B cell (primary cell): ENCODE data around the gene ORMDL3. TPM values are rescaled to one million over a fixed set of nuclear protein-coding genes. Genes with fewer than 3 reads are reported as not detected.

ENCODE experiments used
- ATAC-seq: fragments of 200-7000 bp; cut with Tn5 transposase; one replicate; pipeline ENCODE4 v1.10.0; 2021; ENCODE audit warnings: low read depth, mild to moderate bottlenecking, moderate number of reproducible peaks, moderate library complexity
- CTCF ChIA-PET: fragments of 350-600 bp; sonication (Branson Sonifier 250); formaldehyde crosslinking; loops from one replicate; lab custom pipeline; 2021; ENCODE audit warnings: antibody characterized with exemption, inconsistent platforms; lab: Charles Lee
- POLR2A ChIA-PET: fragments of 350-600 bp; sonication (Branson Sonifier 250); formaldehyde crosslinking; loops from one replicate; lab custom pipeline; 2021; ENCODE audit warnings: antibody characterized with exemption; lab: Charles Lee
- DNase-seq: peaks from one replicate; pipeline ENCODE4 v3.0.0; 2013
- H2AFZ ChIP-seq: 2 replicates; pipeline ENCODE4 v1.6.1; 2012; ENCODE audit warnings: mild to moderate bottlenecking, low read depth, low read length; ENCODE audit not compliant: insufficient read depth, poor library complexity, severe bottlenecking
- H3K27ac ChIP-seq, 2 donors: 1 replicate in 1 of 2; 2 replicates in 1 of 2; pipeline ENCODE4 v1.5.1; 2012 to 2013; ENCODE audit warnings: low read length in 2 of 2, mild to moderate bottlenecking in 2 of 2, moderate library complexity in 1 of 2
- H3K27me3 ChIP-seq, 4 experiments: fragments of 200-600 bp in 1 of 4; sonication (generic) in 1 of 4; replicated peaks in 1 of 4; 1 replicate in 2 of 4; 2 replicates in 2 of 4; pipeline versions ENCODE4 v1.6.1 to v1.7.0; 2013 to 2016; ENCODE audit warnings: low read length in 3 of 4, mild to moderate bottlenecking in 2 of 4, mixed read lengths in 1 of 4, moderate library complexity in 1 of 4; ENCODE audit not compliant: insufficient read depth in 4 of 4, control insufficient read depth in 3 of 4; ENCODE audit errors: control extremely low read depth in 1 of 4
- H3K36me3 ChIP-seq, 2 experiments: replicated peaks in 1 of 2; 1 replicate in 1 of 2; 2 replicates in 1 of 2; pipeline versions ENCODE4 v1.6.1 to v1.7.1; 2013; ENCODE audit warnings: low read length in 1 of 2; ENCODE audit not compliant: insufficient read depth in 2 of 2, control insufficient read depth in 1 of 2; ENCODE audit errors: control extremely low read depth in 1 of 2, extremely low read depth in 1 of 2
- H3K4me1 ChIP-seq, 2 donors: fragments of 200-600 bp in 1 of 2; sonication (generic) in 1 of 2; 1 replicate in 1 of 2; 2 replicates in 1 of 2; pipeline versions ENCODE4 v1.5.1 to v1.6.1; 2013 to 2017; ENCODE audit warnings: low read length in 2 of 2; ENCODE audit not compliant: control insufficient read depth in 2 of 2, insufficient read depth in 2 of 2
- H3K4me2 ChIP-seq: replicated peaks from 2 replicates; pipeline ENCODE3; 2012; ENCODE audit warnings: mild to moderate bottlenecking, low read depth, low read length; ENCODE audit not compliant: poor library complexity, severe bottlenecking
- H3K4me3 ChIP-seq, 5 experiments: fragments of 200-600 bp in 1 of 5; sonication (generic) in 1 of 5; 1 replicate in 3 of 5; 2 replicates in 2 of 5; pipeline versions ENCODE4 v1.5.1 to v1.7.0; 2011 to 2016; ENCODE audit warnings: low read length in 4 of 5, mild to moderate bottlenecking in 4 of 5, low read depth in 2 of 5, control low read depth in 1 of 5, moderate library complexity in 1 of 5; ENCODE audit not compliant: insufficient read depth in 1 of 5; ENCODE audit errors: control extremely low read depth in 1 of 5, extremely low read depth in 1 of 5
- H3K79me2 ChIP-seq: fragments of 200-600 bp; sonication (generic); one replicate; pipeline ENCODE4 v1.6.0; 2016; ENCODE audit warnings: low read length; ENCODE audit not compliant: control insufficient read depth, insufficient read depth
- H3K9ac ChIP-seq: fragments of 200-600 bp; sonication (generic); 2 replicates; pipeline ENCODE4 v1.6.1; 2017; ENCODE audit warnings: mild to moderate bottlenecking, low read length, moderate library complexity
- H3K9me3 ChIP-seq, 3 donors: one replicate each; pipeline versions ENCODE4 v1.6.1 to v1.7.1; 2013; ENCODE audit warnings: low read length in 2 of 3; ENCODE audit not compliant: control insufficient read depth in 2 of 3, insufficient read depth in 1 of 3; ENCODE audit errors: control extremely low read depth in 1 of 3
- H4K20me1 ChIP-seq: 2 replicates; pipeline ENCODE4 v1.6.0; 2012; ENCODE audit warnings: mild to moderate bottlenecking, low read length; ENCODE audit not compliant: insufficient read depth, control insufficient read depth, poor library complexity, severe bottlenecking
- H3K27ac Mint-ChIP-seq: one replicate; pipeline ENCODE4 v1.8.0; 2021; ENCODE audit warnings: mixed read lengths
- H3K27me3 Mint-ChIP-seq: one replicate; pipeline ENCODE4 v1.8.0; 2021; ENCODE audit warnings: mixed read lengths
- H3K4me1 Mint-ChIP-seq: one replicate; pipeline ENCODE4 v1.8.0; 2021; ENCODE audit warnings: mixed read lengths
- H3K4me3 Mint-ChIP-seq: one replicate; pipeline ENCODE4 v1.8.0; 2021; ENCODE audit warnings: mixed read lengths
- H3K9me3 Mint-ChIP-seq: one replicate; pipeline ENCODE4 v1.8.0; 2022; ENCODE audit warnings: mixed read lengths; ENCODE audit not compliant: insufficient read depth
- EZH2 ChIP-seq: IDR thresholded peaks from 2 replicates; pipeline ENCODE4 v1.6.1; 2012; ENCODE audit warnings: borderline replicate concordance, low read depth, mild to moderate bottlenecking, moderate library complexity, low read length; ENCODE audit not compliant: insufficient read depth, poor library complexity, severe bottlenecking
- WGBS: methylation state at CpG from one replicate; pipeline ENCODE4 v1.1.5; 2013; ENCODE audit warnings: missing lambda C conversion rate; ENCODE audit not compliant: insufficient coverage; 5-methylcytosine and 5-hydroxymethylcytosine counted together
- intact Hi-C: fragments of 100-400 bp; cut with micrococcal nuclease; formaldehyde crosslinking; loops from one replicate; pipeline ENCODE4 v1.10.0; 2022
- polyA plus RNA-seq: library from polyadenylated mRNA; depleted of rRNA; stranded (reverse); fragments of >200 nt; gene quantifications from 2 replicates; pipeline ENCODE4 v1.2.3, GENCODE V29; 2012
- total RNA-seq, 2 donors: library from RNA; stranded (reverse); fragments of 120-200 nt in 1 of 2; gene quantifications; 1 replicate in 1 of 2; 2 replicates in 1 of 2; pipeline versions ENCODE4 v1.2.3 to v1.2.4, GENCODE V29; 2013 to 2022
- TF ChIP-seq, protein P1 (sequence below): fragments of 200-600 bp; IDR thresholded peaks from one replicate; pipeline ENCODE4 v1.8.0; 2022; ENCODE audit warnings: antibody characterized with exemption, mild to moderate bottlenecking

The ORMDL3 gene
- total and polyA plus RNA-seq, 2 donors (not counting 1 experiment from before 2014, with no cell fraction given): 51.8 to 90.6 TPM

- H3K4me2 ChIP-seq: peak overlapping the region; percentile 1
- POLR2A ChIA-PET: interaction anchor here (0.7 kb wide), 2 partner anchors 20 to 83 kb away, joined by 3 read pairs; no protein-coding TSS in a partner anchor
- H3K27ac Mint-ChIP-seq: no peak overlapping the region
Observed at GRCh38 chr17:39939106-39939505, 11.7 kb upstream of the ORMDL3 start.

GRCh38 chr17:39938140-39938869, 10.9 kb upstream of the ORMDL3 start:
- Histone ChIP-seq H3K36me3 (no peaks in the 10 kb centered on the region), H3K4me3 (no peak overlapping the region), H3K79me2 (no peaks in the 10 kb centered on the region), H3K27me3 (no peaks in the 10 kb centered on the region), H3K27ac (no peak overlapping the region), H2AFZ (no peak overlapping the region), H4K20me1 (no peaks in the 10 kb centered on the region), H3K4me2 (no peak overlapping the region), H3K9ac (no peak overlapping the region), H3K9me3 (no peaks in the 10 kb centered on the region), H3K4me1 (peaks cover 12 to 17% of the 10 kb centered on the region in 2 donors)
- no peak overlapping the region for H3K27ac Mint-ChIP-seq
- no peaks in the 10 kb centered on the region for H3K9me3 Mint-ChIP-seq
- TF ChIP-seq, protein P1, sequence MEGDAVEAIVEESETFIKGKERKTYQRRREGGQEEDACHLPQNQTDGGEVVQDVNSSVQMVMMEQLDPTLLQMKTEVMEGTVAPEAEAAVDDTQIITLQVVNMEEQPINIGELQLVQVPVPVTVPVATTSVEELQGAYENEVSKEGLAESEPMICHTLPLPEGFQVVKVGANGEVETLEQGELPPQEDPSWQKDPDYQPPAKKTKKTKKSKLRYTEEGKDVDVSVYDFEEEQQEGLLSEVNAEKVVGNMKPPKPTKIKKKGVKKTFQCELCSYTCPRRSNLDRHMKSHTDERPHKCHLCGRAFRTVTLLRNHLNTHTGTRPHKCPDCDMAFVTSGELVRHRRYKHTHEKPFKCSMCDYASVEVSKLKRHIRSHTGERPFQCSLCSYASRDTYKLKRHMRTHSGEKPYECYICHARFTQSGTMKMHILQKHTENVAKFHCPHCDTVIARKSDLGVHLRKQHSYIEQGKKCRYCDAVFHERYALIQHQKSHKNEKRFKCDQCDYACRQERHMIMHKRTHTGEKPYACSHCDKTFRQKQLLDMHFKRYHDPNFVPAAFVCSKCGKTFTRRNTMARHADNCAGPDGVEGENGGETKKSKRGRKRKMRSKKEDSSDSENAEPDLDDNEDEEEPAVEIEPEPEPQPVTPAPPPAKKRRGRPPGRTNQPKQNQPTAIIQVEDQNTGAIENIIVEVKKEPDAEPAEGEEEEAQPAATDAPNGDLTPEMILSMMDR: no peak
- TF ChIP-seq EZH2: no peak
- DNase-seq (no peak), ATAC-seq (no peak)
- ChIA-PET CTCF (interaction anchor here (1.5 to 2.3 kb wide), 4 partner anchors 11 to 66 kb away, joined by 3 to 14 read pairs (median 4); no protein-coding TSS in a partner anchor), POLR2A (interaction anchor here (0.7 kb wide), 1 partner anchor 21 kb away, joined by 3 read pairs; no protein-coding TSS in a partner anchor)
- WGBS: 80% methylated on average over 3 of the region's 8 CpGs
- intact Hi-C loops: no loop called here
- H3K4me1 Mint-ChIP-seq: peaks cover 13% of the 10 kb centered on the region
- no peak overlapping the region for H3K4me3 Mint-ChIP-seq
- no peaks in the 10 kb centered on the region for H3K27me3 Mint-ChIP-seq

More at GRCh38 chr17:39939106-39939505, 11.7 kb upstream of the ORMDL3 start:
- CTCF ChIA-PET: interaction anchor here (1.0 to 2.3 kb wide), 5 partner anchors 17 to 318 kb away, joined by 3 to 14 read pairs (median 3); partner anchors contain the start of gene PSMD3
- Mint-ChIP-seq H3K27me3 (no peaks in the 10 kb centered on the region), H3K9me3 (no peaks in the 10 kb centered on the region), H3K4me1 (peaks cover 13% of the 10 kb centered on the region), H3K4me3 (no peak overlapping the region)
- intact Hi-C loops: no loop called here
- no peak for TF ChIP-seq EZH2
- TF ChIP-seq, protein P1: no peak
- Histone ChIP-seq H2AFZ (no peak overlapping the region), H3K27ac (no peak overlapping the region), H3K9me3 (no peaks in the 10 kb centered on the region), H3K79me2 (no peaks in the 10 kb centered on the region), H3K36me3 (no peaks in the 10 kb centered on the region), H4K20me1 (no peaks in the 10 kb centered on the region), H3K9ac (no peak overlapping the region), H3K27me3 (no peaks in the 10 kb centered on the region), H3K4me3 (no peak overlapping the region), H3K4me1 (peaks cover 17 to 22% of the 10 kb centered on the region in 2 donors)
- WGBS: no CpG with 5 or more reads among the region's 3 CpGs
- DNase-seq: no peak
- ATAC-seq: no peak
